GM10248 (cell line): Measurements from ENCODE around the gene NETO2.

Experiments used
- CTCF ChIA-PET: fragments of 300-600 bp; sonication (Branson Sonifier 250); formaldehyde crosslinking; extraction: SDS; loops from one replicate; lab custom pipeline; 2021; ENCODE audit warnings: antibody characterized with exemption; lab: Yijun Ruan, JAX
- POLR2A ChIA-PET: fragments of 350-650 bp; sonication (Branson Sonifier 250); formaldehyde crosslinking; extraction: SDS; loops from one replicate; lab custom pipeline; 2020; ENCODE audit warnings: antibody characterized with exemption; lab: Yijun Ruan, JAX
- DNase-seq: peaks from one replicate; pipeline ENCODE4 v3.0.0; 2012; ENCODE audit errors: extremely low spot score
- TF ChIP-seq, protein P1 (sequence below): IDR thresholded peaks from 2 replicates; pipeline ENCODE4 v1.5.1; 2012; ENCODE audit warnings: mild to moderate bottlenecking, low read depth; ENCODE audit errors: extremely low read depth, missing control alignments, control extremely low read depth

The NETO2 gene

DNA sequence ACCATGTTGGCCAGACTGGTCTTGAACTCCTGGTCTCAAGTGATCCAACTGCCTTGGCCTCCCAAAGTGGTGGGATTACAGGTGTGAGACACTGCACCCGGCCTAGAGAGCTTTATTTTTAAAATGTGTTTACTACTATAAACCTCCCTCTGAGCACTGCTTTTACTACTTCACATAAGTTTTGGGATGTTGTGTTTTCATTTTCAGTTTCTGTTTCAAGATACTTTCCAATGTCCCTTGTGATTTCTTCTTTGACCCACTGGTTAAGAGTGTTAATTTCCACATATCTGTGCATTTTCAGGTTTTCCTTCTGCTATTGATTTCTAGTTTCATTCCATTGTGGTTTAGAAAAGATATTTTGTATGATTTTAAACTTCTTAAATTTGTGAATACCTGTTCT lies 74.4 kb downstream of the NETO2 start:
- ChIA-PET CTCF (interaction anchor here (0.8 to 1.6 kb wide), 6 partner anchors 9 to 96 kb away, joined by 3 to 5 read pairs (median 4); no protein-coding TSS in a partner anchor), POLR2A (no interaction called here)
- TF ChIP-seq, protein P1, sequence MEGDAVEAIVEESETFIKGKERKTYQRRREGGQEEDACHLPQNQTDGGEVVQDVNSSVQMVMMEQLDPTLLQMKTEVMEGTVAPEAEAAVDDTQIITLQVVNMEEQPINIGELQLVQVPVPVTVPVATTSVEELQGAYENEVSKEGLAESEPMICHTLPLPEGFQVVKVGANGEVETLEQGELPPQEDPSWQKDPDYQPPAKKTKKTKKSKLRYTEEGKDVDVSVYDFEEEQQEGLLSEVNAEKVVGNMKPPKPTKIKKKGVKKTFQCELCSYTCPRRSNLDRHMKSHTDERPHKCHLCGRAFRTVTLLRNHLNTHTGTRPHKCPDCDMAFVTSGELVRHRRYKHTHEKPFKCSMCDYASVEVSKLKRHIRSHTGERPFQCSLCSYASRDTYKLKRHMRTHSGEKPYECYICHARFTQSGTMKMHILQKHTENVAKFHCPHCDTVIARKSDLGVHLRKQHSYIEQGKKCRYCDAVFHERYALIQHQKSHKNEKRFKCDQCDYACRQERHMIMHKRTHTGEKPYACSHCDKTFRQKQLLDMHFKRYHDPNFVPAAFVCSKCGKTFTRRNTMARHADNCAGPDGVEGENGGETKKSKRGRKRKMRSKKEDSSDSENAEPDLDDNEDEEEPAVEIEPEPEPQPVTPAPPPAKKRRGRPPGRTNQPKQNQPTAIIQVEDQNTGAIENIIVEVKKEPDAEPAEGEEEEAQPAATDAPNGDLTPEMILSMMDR = no peak
- DNase-seq = no peak

DNA sequence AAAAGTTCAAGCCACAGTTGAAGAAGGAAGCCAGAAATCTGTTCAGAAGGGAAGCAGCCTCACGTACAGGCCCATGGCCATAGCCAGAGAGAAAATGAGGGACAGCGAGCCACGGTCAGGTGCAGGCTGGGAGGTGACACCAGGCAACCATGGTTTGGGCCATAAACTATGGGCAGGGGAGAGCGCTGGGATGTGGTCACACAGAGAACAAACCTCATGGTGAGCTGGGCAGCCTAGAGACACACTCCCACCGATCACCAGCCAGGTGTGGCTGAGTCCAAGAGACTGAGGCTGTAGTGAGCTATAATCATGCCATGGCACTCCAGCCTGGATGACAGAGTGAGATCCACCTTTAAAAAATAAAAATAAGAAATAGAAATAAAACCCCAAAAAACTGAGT lies 76.5 kb downstream of the NETO2 start:
- CTCF ChIA-PET = interaction anchor here (0.9 to 1.4 kb wide), 4 partner anchors 9 to 76 kb away, joined by 3 to 5 read pairs (median 4); partner anchors contain the start of gene NETO2
- TF ChIP-seq, protein P1 = no peak
- POLR2A ChIA-PET = no interaction called here
- DNase-seq = no peak

DNA sequence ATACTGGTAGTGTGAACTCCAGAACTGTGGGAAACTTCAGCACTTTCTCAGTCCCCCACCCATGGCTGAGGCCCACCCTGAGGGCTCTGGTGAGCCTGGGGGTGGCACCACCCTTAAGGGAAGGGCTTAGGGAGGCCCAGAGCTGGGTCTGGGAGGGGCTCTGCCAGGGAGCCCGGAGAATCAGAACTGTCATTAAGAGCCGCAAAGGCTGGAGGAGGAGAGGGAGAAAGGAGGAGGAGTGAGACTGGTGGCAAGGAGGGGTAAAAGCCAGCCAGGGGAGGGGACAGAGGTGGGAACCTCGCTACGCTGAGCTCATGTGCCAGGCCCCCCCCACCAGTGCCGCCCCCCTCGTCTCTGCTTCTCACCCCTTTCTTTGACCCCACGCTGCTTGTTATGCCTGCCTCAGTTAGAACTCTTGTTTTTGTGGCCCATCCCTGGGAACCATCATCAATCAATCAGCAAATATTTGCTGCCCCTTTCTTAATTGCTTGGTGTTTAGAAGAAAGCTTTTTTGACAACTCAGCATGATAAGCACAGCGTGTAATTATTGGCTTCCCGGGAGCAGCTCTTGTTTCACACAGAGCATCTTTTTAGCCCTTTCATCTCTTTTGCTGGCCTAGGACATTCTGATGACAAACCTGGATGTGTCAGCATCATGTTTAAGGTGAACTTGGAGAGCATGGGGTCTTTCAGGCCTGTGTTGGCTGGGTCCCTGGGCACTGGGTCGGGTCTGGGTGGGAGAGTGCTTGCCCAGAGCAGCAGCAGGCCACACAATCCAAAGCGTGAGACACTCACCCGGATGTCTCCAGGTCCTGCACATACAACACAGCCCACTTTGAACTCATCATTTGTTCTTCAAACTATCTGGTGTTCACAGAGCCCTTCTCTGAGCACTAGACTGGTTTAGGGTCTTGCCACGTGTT lies 77.7 kb downstream of the NETO2 start:
- CTCF ChIA-PET = interaction anchor here (0.9 kb wide), 1 partner anchor 10 kb away, joined by 3 read pairs; no protein-coding TSS in a partner anchor
- TF ChIP-seq, protein P1 = no peak
- no peak for DNase-seq
- POLR2A ChIA-PET = no interaction called here

DNA sequence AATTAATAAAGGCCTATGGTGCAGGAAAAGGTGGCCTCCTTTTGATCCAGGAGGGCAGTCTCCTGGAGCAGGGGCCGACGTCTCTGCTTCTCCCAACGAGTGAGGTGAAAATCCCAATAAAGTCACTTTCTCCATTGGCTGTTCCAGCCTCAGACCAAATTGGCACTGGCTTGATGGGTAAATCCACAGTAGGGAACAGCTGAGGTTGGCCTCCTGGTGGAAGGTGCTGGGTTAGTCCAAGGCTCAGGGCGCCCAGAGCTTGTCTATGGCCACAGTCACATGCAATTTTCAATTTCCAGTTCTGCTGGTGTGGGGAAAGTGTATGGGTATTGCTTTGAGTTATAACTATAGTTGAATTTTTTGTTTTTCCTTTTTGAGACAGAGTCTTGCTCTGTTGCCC lies 79.0 kb downstream of the NETO2 start:
- POLR2A ChIA-PET = no interaction called here
- TF ChIP-seq, protein P1 = no peak
- CTCF ChIA-PET = interaction anchor here (0.9 to 1.5 kb wide), 2 partner anchors 27 to 46 kb away, joined by 4 read pairs; no protein-coding TSS in a partner anchor
- no peak for DNase-seq

DNA sequence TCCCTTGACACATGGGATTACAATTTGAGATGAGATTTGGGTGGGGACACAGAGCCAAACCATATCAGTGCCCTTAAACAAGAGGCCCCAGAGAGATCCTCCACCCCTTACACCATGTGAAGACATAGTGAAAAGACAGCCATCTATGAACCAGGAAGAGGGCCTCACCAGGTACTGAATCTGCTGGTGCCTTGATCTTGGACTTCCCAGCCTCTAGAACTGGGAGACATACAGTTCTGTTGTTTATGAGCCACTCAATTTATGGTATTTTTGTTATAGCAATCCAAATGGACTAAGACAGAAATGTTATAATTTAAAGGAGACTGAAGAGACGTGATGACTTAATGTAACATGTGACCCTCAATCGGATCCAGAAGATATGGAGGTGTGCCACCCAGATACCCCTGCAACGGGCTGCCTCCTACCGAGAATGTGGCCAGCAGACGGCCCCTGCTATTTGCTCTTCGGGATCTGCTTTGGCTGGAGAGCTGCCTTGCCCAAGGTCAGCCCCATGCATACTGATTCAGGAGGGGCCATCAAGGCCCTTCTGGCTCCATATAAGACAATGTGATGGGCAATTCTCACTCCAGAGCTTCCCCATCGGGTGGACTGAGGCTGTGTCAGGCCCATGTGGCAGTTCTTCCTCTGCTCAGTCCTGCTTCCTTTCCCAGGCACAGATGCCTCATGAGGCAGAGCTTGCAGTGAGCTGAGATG lies 80.6 kb downstream of the NETO2 start:
- TF ChIP-seq, protein P1 = no peak
- CTCF ChIA-PET = interaction anchor here (1.5 kb wide), 1 partner anchor 45 kb away, joined by 4 read pairs; no protein-coding TSS in a partner anchor
- DNase-seq = no peak
- POLR2A ChIA-PET = no interaction called here

DNA sequence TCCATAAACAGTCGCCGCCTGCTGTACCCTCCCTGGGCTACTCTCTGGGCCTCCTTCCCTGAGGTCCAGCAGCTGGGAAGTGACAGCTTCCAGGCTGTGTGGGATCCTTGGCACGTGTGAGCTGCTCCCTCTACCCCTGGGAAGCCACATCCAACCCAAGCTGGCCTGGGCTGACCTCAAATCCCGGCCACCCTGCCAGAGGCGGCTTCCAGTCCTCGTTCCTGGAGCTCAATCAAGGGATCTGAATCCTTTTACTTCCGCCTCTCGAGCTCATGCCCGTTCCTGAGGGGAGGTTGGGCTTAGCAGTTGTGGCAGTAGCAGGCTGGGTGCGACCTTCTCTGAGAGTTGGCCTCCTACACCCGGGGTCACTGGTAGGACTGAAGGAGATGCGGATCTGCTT lies 82.5 kb downstream of the NETO2 start:
- ChIA-PET POLR2A (no interaction called here), CTCF (interaction anchor here (1.2 to 2.1 kb wide), 4 partner anchors 8 to 23 kb away, joined by 3 to 8 read pairs (median 4); no protein-coding TSS in a partner anchor)
- no peak for DNase-seq
- TF ChIP-seq, protein P1 = no peak
